ENCODE results near the gene PPIL6. TPM values are rescaled to one million over a fixed set of nuclear protein-coding genes. Genes with fewer than 3 reads are reported as not detected.

PPIL6 gene
- total RNA-seq, 1 experiment from 2014 or later = 0.62 TPM

GRCh38 chr6:109474995-109475394, 34.6 kb upstream of the PPIL6 start:
- TF ChIP-seq EZH2phosphoT487 (IDR thresholded peaks at IDR 0.05; ENCODE audit: borderline replicate concordance, low read length) = no peak
- no peak for TF ChIP-seq EZH2 (IDR thresholded peaks at IDR 0.05; ENCODE audit: low read length, unreplicated experiment)
- TF ChIP-seq CTCF (conservative IDR thresholded peaks at IDR 0.05; ENCODE audit: low read depth, low read length) = no peak
- no peaks in the 10 kb centered on the region for H3K27me3 ChIP-seq (ENCODE audit: low read length)
- no peaks in the 10 kb centered on the region for H3F3A ChIP-seq (ENCODE audit: low read length, unreplicated experiment)
- H3K79me2 ChIP-seq (ENCODE audit: low read length) = peaks cover 38% of the 10 kb centered on the region
- no peak overlapping the region for H2AFZ ChIP-seq (ENCODE audit: low read length)
- H3K9ac ChIP-seq (ENCODE audit: low read length) = no peak overlapping the region
- no peaks in the 10 kb centered on the region for H3K9me3 ChIP-seq (ENCODE audit: low read length)
- ChIA-PET POLR2A (ENCODE audit: unreplicated experiment) (no interaction called here), CTCF (no interaction called here)
- ATAC-seq (no peak), DNase-seq (no peak)
- H3K4me3 ChIP-seq (ENCODE audit: low read length) = no peak overlapping the region
- intact Hi-C loops (cut with micrococcal nuclease) = no loop called here
- no peak overlapping the region for H3K4me2 ChIP-seq (ENCODE audit: low read length)
- H3K27ac ChIP-seq (ENCODE audit: low read length) = no peak overlapping the region
- BruUV-seq (replicated peaks) = no TSS peak
- no peaks in the 10 kb centered on the region for H4K20me1 ChIP-seq (ENCODE audit: low read length)
- H3K9me2 ChIP-seq (replicated peaks; ENCODE audit: low read length) = no peaks in the 10 kb centered on the region
- H3K4me1 ChIP-seq (ENCODE audit: insufficient read depth, low read length) = 0 out of 2 replicates have a peak, but pooled peaks cover 2% of the 10 kb centered on the region
- H3K36me3 ChIP-seq (ENCODE audit: low read depth, low read length) = peaks cover 16% of the 10 kb centered on the region; the same call in 1 of the 2 replicates

GRCh38 chr6:109473120-109473519, 32.7 kb upstream of the PPIL6 start:
- Histone ChIP-seq H3K27me3 (ENCODE audit: low read length) (no peaks in the 10 kb centered on the region), H2AFZ (ENCODE audit: low read length) (no peak overlapping the region), H3K4me2 (ENCODE audit: low read length) (no peak overlapping the region), H3K4me1 (ENCODE audit: insufficient read depth, low read length) (no peaks in the 10 kb centered on the region), H3K4me3 (ENCODE audit: low read length) (no peak overlapping the region), H3K36me3 (ENCODE audit: low read depth, low read length) (peaks cover 16% of the 10 kb centered on the region; the same call in 1 of the 2 replicates), H3K27ac (ENCODE audit: low read length) (no peak overlapping the region), H3K9me2 (replicated peaks; ENCODE audit: low read length) (no peaks in the 10 kb centered on the region), H3K79me2 (ENCODE audit: low read length) (peaks cover 21% of the 10 kb centered on the region), H3K9me3 (ENCODE audit: low read length) (no peaks in the 10 kb centered on the region), H3K9ac (ENCODE audit: low read length) (no peak overlapping the region), H3F3A (ENCODE audit: low read length, unreplicated experiment) (no peaks in the 10 kb centered on the region), H4K20me1 (ENCODE audit: low read length) (no peaks in the 10 kb centered on the region)
- TF ChIP-seq CTCF (conservative IDR thresholded peaks at IDR 0.05; ENCODE audit: low read depth, low read length) = no peak
- no peak for TF ChIP-seq EZH2phosphoT487 (IDR thresholded peaks at IDR 0.05; ENCODE audit: borderline replicate concordance, low read length)
- DNase-seq (no peak), ATAC-seq (no peak)
- no TSS peak for BruUV-seq (replicated peaks)
- ChIA-PET CTCF (no interaction called here), POLR2A (ENCODE audit: unreplicated experiment) (no interaction called here)
- intact Hi-C loops (cut with micrococcal nuclease) = no loop called here

DNA sequence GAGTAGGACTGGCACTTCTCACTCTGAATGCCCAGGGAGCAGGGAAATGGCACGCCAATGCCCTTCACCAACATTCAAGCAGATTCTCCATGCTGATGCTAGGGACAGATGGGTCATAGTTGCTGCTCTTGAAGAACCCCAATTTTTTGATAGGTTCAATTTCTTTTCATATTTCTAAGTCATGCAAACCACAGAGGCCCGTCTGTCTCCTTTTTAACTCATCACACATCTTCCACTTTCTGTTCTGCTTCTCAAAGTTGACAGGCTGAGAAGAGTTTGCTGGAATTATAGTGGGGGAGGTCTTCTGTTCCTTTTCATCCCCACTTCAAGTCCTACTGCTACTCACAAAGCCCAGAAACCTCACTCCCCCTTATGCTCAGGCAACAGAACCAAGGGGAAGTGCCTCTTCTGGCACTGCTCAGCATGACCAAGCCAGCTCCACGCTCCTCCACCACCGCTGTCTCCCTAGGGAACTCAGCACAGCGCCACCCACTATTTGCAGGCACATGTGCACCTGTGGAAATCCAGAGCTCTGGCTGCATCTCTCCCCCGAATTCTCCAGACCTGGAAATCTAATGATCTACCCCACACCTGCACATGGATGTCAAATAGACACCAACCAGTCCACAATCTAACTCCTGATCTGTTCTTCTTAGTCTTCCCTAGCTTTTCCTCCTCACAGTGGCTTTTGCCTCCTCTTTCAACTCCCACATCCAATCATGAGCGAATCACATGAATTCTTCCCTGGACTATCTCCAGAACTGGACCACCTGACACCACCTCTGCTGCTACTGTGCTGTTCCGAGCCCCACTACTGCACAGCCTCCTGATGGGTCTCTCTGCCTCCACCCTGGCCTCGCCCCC, 31.9 kb upstream of the PPIL6 start:
- Histone ChIP-seq H3K4me1 (ENCODE audit: insufficient read depth, low read length) (no peaks in the 10 kb centered on the region), H3F3A (ENCODE audit: low read length, unreplicated experiment) (no peaks in the 10 kb centered on the region), H4K20me1 (ENCODE audit: low read length) (no peaks in the 10 kb centered on the region), H3K27me3 (ENCODE audit: low read length) (no peaks in the 10 kb centered on the region), H3K9me3 (ENCODE audit: low read length) (no peaks in the 10 kb centered on the region), H3K36me3 (ENCODE audit: low read depth, low read length) (peaks cover 16% of the 10 kb centered on the region; the same call in 1 of the 2 replicates), H3K4me3 (ENCODE audit: low read length) (no peak overlapping the region), H3K9ac (ENCODE audit: low read length) (no peak overlapping the region), H3K9me2 (replicated peaks; ENCODE audit: low read length) (no peaks in the 10 kb centered on the region), H3K79me2 (ENCODE audit: low read length) (peaks cover 14% of the 10 kb centered on the region), H3K27ac (ENCODE audit: low read length) (no peak overlapping the region), H2AFZ (ENCODE audit: low read length) (no peak overlapping the region), H3K4me2 (ENCODE audit: low read length) (no peak overlapping the region)
- no peak for TF ChIP-seq CTCF (conservative IDR thresholded peaks at IDR 0.05; ENCODE audit: low read depth, low read length)
- TF ChIP-seq EZH2phosphoT487 (IDR thresholded peaks at IDR 0.05; ENCODE audit: borderline replicate concordance, low read length) = no peak
- TF ChIP-seq EZH2 (IDR thresholded peaks at IDR 0.05; ENCODE audit: low read length, unreplicated experiment) = no peak
- ATAC-seq (no peak), DNase-seq (no peak)
- intact Hi-C loops (cut with micrococcal nuclease) = no loop called here
- ChIA-PET CTCF (no interaction called here), POLR2A (ENCODE audit: unreplicated experiment) (no interaction called here)
- BruUV-seq (replicated peaks) = no TSS peak
